ENCODE data around the gene ITGA8.
A peak's percentile ranks its signal among the peaks of the same experiment; 100 is the strongest.
"Not testable (repeated sequence)": the region's sequence is repeated elsewhere in the genome, so short reads cannot be mapped to it uniquely, and the experiment has no call there.

ITGA8 gene

DNA sequence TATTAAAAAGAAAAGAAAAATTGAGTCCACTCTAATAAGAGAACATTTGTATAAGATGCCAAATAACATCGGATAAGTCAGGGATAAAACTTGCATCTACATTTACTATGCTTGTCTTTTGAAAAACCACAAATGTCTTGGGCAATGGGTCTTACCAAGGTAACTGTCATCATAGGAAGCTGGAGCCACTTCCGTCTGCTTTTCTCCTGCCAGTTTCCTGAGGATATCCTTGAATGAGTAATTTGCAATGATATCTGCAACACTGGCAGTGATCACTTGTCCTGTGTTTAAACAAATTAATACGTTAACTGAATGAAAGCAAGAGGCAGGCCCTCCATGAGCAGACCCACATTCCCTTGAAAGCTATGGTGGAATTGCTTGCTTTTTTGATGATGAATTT is 47.3 kb downstream of the ITGA8 start:
- DNase-seq = peak; percentile 71

DNA sequence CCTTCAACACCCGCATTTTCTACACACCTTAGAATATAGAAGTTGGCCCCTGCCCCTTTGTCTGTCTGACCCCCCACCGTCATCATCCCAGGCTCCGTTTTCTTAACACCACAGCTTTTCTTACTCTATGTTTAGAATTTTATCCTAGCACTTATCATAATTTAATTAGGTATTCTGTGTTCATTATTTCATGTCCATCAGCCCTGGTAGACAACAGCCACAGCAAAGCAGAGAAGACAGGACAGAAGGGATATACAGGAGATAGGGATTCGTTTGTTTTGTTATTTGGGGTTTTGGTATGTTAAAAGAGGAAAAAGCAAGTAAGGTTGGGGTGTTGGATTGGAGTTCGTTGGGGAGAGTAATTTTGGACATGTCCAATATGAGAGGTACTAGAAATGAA is 48.8 kb downstream of the ITGA8 start:
- DNase-seq = no peak

DNA sequence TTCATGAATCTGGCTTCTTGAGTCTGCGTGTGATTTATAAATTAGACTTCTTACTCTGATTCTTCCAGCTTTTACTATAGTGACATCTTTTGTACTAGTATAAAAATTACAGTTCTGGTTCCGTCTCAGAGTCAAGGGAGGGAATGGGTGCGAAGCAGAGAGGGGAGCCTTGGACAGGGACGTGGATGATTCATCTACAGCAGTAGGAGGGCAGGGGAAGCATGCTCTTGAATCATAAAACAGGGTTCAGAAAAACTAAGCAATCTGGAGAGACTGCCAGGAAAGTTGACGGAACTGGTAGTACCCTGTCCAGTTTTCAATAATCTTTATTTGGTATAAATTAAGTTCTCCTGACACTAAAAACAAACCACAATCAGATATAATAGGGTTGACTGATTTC is 58.1 kb downstream of the ITGA8 start:
- DNase-seq = no peak

DNA sequence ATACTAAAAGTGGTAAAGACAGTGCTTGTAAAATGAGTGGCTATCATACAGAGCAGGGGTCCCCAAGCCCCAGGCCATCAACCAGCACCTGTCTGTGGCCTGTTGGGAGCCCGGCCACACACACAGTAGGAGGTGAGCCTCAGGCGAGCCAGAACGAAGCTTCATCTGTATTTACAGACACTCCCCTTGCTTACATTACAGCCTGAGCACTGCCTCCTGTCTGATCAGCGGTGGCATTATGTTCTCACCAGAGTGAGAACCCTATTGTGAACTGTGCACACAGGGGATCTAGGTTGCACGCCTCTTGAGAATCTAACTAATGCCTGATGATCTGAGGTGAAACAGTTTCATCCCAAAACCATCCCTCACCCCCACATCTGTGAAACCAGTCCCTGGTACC is 58.7 kb downstream of the ITGA8 start:
- no peak for DNase-seq

DNA sequence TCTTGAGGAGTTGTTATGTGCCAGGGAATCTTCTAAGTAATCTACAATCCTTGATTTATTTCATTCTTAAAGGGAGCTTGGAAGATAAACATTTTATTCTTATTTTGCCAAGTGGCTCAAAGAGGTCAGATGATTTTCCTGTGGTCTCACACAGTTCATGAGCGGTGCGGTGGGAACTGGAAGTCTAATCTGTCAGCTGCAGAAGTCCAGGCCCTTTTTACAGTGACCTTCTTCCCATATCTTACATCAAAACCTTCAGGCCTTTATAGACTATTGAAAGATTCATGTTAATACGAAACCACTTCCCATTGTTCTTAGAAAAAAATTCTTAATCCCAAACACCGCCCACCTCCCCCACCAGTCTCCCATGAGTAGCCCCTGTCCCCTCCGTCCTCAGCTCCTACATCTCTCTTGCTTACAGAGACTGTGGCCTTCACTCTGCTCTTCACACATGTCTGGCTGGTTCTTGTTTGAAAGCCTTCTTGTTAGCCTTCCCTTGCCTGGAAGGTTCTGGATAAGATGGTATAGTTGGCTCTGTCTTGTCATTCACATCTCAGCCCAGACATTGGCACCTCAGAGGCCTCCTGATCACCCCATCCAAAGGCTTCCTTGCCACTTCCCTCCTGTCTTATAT is 61.5 kb downstream of the ITGA8 start:
- no peak for DNase-seq

DNA sequence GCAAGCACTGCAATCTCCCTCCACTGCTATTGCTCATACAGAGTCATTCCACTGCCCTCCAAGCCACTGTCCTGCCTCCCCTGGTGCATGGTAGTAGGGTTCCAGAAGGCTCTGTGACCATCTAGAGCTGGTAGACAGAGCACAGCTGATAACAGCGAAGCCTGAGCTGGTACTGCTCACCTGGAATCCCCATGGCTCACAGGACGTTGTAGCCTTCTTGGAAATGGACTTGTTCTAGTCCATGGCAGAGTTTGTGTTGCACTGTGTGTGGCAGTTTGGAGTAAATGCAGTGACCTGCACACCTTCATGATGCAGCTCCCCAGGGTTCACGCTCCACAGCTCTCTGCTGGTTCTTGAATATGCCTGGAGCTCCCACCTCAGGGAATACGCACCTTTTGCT is 67.0 kb downstream of the ITGA8 start:
- DNase-seq = no peak

DNA sequence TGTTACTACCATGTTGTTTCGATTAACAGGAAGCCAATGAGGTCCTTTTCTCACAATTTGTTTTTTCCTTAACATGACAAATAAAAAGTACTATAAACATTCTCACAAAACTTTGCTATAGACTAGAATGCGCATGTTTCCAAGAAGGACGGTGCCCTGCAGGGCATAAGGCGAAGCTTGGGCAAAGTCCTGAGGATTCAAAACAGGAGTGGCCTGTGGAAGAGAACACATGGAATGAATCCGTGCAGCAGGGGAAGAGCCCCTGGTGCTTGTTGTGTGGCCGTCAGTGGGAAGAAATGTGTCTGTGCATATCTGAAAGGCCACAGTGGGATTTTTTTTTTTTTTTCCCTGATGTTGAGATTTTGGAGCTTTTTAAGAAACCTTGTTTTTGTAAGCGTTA is 67.6 kb downstream of the ITGA8 start:
- DNase-seq = no peak

DNA sequence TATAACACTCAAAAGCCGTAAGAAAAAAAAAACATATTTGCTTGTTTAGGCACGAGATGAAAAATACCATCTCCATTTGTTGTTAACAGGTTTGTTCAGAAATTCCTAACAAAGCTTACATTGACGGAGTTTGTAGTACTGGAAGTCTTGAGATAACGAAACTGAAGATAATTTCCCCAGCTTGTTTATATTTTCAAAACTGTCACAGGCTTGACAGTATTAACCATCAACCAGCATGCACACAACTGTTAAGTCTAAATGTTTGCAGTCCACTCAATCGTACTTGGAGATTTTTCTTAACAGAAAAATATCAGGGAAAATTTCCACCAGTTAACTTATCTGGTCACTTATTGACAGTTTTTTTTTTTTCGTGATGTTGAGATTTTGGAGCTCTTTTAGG is 68.5 kb downstream of the ITGA8 start:
- no peak for DNase-seq

DNA sequence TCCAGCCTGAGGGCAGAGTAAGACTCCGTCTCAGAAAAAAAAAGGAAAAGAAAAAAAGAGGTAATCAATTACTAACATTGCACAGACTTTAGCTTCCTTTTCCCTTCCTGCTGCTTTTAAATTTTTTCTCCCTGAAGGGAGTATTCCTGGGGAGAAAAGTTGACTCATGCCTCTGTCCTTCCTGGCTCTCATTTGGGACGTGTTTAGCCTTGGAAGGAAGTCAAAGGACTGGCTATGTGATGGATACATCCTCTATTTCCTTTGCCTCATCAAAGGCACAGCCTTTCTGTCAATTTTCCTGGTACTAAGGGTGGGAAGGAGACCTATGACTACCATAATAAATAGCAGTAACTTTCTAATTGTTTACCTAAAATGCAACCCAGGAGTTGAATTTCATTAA is 77.6 kb downstream of the ITGA8 start:
- DNase-seq = no peak

DNA sequence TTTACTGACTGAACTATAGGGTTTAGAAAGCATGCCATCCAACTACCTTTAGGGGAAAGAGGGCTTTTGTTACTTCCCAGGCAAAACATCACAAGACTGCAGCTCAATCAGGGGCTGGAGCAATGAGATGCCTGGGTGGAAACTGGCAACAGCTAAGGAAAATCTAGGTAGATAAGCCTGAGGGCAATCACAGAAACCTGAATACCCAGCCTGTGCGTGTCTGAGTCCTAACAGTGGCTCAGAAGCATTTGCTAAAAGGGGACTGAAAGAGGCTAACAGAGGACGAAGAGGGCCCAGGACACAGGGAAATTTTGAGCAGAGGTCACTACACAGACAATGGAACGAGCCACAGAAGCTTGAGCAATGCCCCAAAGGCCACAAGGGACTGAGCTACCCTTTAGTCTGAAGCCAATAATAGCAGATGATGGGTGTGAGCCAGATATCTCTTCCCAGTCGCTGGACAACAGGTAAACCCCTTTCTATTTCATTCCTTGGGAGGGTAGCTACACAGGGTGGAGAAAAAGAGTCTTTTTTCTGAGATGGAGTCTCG is 79.1 kb downstream of the ITGA8 start:
- DNase-seq = no peak

DNA sequence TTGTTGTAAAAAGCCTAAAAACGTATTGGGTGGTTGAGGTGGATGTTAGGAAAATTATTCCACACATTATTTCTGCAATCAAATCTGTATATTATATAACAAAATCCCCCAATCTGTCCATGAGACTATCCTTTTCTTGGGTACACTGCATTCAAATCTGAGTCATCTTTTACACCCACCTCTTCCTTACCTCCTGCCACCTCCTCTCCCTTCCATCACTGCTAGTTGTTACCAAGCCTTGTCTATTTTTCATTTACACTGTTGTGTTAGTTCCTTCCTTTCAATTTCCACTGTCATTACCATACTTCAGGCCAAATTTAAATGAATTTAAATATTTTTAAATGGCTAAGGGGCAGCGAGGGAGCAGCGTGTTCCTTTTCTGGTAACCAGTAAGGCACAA is 83.3 kb downstream of the ITGA8 start:
- no peak for DNase-seq

DNA sequence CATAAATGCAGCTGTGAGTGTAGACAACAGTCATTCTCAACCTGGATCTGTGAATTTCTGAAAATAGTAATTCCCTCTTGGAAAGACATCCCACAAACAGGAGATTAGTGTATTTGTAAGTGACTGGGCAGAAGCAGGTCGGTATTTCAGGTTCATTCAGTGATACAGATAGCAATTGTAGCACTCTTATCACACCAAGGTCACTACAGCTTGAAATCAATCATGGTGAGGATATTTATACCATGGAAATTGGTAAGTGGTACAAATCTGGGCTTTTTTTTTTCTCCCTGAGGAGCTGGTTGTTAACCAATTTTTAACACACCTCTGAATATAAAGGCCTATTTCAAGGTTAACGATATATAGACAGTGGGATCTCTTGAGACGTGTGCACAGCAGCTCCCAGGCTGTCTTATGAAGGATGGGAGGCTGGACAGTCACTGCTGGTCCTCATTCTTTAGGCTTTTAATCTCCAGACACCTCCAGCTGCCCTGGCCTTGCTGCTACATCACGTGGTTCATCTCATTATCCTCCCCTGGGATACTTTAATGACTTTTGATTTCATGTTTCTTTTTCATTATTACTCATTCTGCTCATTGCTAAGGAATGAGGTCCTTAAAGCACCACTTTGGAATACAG is 87.1 kb downstream of the ITGA8 start:
- DNase-seq = no peak

DNA sequence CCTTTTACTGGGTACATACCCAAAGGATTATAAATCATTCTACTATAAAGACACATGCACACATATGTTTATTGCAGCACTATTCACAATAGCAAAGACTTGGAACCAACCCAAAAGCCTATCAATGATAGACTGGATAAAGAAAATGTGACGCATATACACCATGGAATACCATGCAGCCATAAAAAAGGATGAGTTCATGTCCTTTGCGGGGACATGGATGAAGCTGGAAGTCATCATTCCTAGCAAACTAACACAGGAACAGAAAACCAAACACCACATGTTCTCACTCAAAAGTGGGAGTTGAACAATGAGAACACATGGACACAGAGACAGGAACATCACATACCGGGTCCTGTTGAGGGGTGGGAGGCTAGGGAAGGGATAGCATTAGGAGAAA is 88.5 kb downstream of the ITGA8 start:
- DNase-seq = not testable (repeated sequence)

DNA sequence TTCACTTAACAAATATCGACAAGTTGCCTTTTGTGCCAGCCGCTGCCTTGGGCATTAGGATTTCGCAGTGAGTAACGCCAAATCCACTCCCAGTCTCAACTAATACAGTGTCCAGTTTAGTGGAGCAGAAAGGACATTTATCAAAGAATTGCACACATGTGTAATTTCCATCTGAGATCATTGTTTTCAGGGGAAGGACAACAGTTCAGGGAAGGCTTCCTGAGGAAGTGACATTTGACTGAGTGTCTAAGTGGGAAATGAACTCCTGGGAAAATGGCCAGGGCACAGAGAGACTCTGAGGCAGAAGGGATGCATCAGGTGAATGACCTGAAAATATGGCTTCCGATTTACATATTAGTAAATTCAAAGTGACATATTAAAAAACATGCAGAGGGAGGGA is 89.4 kb downstream of the ITGA8 start:
- no peak for DNase-seq

DNA sequence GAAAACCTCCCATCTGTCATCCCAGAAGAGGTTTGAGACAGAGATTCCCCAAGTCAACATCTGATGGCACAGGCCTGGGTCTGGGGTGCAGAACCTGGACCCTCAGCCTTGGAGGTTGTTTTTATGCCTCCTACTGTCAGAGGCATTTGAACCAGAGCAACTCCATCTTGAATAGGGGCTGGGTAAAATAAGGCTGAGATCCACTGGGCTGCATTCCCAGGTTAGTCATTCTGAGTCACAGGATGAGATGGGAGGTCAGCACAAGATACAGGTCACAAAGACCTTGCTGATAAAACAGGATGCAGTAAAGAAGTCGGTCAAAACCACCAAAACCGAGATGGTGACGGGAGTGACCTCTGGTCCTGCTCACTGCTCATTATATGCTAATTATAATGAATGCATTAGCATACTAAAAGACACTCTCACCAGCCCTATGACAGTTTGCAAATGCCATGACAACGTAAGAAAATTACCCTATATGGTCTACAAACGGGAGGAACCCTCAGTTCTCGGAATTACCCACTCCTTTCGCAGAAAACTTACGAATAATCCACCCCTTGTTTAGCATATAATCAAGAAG is 92.0 kb downstream of the ITGA8 start:
- DNase-seq = no peak

DNA sequence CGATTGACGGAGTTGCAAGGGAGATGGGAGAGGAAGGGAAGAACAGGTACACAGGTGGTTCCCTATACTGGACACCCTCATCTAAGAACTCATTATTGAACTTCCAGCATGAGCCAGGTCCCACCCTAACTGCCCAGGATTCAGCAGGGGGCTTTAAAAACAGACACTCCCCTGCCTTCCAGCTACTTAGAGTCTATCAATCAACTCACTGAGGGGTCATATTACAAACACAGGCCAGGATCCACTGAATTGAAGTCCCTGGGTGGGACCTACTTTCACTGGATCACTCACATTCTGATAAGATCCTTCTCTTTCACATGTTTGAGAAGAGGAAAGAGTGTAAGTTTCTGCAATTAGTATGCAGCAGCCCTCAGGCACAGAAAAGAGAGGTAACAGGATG is 92.8 kb downstream of the ITGA8 start:
- DNase-seq = no peak

DNA sequence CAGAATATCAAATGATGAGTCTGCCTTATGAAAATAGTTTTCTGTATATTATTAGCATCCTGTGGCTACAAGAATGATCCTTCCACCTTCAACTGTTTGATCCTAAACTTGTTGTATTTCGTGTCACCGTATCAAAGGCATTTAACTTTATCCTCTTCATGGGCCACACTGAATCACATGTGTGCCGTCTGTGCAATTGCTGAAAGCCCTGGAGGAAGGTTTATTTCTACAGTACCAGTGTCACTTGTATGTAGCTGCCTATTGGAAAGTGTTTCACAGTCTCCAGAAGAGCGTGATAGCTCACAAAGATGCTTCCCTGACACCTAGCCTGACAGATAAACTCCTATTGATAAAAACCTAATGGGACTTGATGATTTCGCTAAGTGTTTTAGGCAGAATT is 94.5 kb downstream of the ITGA8 start:
- no peak for DNase-seq

DNA sequence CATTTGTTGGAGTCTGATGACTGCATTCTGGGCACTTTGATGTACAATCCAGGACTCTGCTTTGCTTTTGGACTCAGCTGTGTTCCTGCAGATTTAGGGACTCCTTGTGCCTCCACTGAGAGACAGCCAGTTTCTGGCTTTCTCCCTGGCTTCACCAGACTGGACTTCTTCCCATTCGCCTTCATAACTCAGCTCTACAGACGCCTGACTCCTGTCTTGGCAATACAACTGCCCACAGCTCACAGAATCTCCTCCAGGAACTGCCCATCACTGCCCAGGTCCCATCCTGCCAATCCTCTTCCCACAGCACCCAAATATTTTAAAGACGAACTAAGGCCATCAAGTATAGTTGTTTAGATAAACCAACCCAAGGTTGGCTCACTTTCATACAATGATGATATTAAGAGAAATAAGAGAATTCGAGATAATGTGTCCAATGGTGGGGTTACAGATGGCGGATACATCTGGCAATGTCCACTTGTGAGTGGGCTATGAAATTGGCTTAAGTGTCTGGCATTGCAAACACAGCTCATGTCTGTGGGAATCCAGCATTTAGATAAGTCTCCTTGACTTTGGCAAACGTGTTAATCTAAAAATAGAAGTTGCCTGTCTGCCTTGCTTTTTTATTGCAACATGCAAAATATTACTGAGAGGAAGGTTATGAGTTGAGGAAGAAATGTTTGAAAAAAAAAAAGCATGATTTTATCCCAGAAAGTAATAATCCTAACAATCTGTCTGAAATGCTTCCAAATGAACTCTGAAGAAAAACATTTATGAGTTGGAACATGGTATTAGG is 95.1 kb downstream of the ITGA8 start:
- DNase-seq = no peak

DNA sequence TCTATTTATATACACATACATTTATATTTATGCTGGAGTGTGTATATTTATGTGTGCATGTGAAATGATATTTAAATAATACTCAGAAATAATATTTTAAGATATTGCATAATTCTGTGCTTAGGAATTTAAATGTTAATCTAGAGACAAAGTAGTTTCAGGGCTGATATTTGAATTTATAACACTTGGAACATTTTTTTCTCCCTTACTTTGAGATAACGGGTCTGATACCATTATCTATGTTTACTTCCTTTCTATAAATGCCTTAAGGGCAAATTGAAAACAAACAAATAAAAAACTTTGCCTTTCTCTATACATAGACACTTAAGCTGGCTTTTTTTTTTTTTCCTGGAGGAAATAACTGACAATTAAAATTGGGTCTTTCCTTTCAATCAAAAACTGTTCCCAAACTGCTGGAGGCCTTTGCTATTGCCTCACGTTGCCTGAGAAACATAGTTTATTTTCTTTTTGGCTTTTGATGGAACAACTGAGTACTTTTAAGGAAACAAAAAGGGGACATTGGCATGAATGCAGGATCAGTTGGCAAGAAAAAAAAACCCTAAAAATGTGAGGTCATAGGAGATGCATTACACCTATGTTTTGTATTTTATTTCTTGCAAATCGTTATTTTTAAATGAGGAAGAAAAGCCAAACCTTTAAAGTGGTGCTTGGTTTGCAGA is 98.7 kb downstream of the ITGA8 start:
- no peak for DNase-seq

DNA sequence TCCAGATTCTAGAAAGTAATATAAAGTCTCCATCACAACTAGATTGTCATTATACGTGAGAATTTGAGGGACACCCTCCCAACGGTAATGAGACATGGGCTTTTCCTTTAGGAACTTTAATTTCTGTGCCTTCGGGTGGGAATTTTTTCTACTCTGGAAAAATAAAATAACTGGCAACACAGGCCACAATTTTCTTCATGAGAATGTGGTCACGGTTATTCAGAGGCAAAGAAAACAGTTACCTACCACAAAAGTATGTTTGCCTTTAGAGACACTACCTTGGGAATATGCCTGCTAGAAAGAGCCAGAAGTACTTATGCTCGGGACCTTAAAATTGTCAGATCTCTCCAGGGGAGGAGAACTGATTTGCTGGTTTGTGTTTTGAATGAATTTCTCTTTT is 99.4 kb downstream of the ITGA8 start:
- no peak for DNase-seq

DNA sequence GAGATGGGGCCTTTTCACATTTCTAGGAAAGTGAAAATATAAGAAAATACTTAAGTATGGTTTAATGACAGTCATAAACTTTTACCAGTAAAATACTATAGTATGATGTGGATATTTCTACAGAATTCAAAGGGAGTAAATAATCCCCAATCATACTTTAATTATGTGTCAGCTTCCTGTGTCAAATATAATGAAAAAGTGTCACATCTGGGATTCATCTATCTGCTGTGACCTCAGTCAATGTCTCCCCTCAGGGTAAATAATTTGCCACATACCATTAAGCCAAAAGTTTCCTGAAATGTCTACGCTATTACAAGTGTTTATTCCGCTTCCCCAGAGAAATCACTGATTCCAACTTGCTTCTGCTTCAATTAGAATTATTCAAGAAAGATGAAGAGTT is 110.5 kb downstream of the ITGA8 start:
- DNase-seq = no peak

DNA sequence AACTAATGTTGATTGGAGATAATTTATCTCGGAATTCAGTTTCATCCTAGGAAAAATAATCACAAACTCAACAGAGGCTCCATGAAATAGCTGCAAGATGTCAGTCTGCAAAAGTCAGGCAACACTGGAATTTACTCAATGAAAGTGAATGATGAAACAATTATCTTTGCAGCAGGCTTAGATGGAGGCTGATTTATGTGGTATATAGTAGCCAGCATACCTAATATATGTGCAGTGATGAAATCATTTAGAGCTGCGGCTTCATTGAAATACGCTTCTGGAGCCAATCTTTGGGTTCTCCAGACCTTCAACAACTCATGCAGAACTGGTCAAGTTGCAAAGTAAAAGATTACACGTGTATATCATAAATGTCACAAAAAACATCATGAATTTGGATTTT is 113.3 kb downstream of the ITGA8 start:
- DNase-seq = no peak

DNA sequence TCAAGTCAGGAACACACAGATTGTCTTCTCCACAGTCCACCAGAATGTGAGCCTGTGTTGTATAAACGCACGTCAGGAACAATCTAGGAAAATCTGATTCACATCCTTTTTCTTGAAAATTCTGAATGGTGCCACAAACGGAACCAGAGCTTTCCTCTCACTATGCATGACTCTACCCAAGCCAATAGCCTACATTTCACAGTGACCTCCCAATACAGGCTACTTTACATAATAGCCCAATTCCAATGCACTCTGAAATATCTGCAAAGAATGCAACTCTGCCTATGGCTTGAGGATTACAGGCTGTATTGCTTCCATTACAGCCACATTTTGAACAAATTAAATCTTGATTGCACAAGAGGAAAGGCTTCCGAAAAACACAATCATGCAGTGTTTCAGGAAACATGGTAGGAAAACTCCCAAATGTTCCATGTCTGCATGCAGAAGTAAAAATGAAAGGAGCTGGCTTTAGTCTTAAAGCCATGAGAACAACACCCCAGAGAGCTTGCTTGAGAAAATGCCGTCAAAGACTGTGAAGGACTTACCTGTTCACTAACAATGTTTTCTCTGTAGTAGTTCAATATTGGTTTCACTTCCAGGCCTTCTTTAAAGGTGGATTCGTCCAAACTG is 113.9 kb downstream of the ITGA8 start:
- DNase-seq = no peak
